ENCODE measurements around the gene ZNF335. TPM values are rescaled to one million over a fixed set of nuclear protein-coding genes. Genes with fewer than 3 reads are reported as not detected.

The ZNF335 gene
- total RNA-seq, 4 donors from 2014 or later, result 10.5 to 22.5 (median 19.8) TPM

- H3K9me3 ChIP-seq, result no peaks in the 10 kb centered on the region
- no peaks in the 10 kb centered on the region for H3K27me3 ChIP-seq
- intact Hi-C loops (cut with DNase I), result loop anchor here (10.0 kb wide), 1 partner anchor 55 kb away; the partner anchor contains the start of genes CTSA and NEURL2
- DNase-seq, result no peak
- peaks cover 17 to 74% (median 27%) of the 10 kb centered on the region in 3 donors for H3K4me1 ChIP-seq
- peaks cover 56 to 95% (median 61%) of the 10 kb centered on the region in 3 donors for H3K36me3 ChIP-seq
- TF ChIP-seq POLR2A (IDR thresholded peaks at IDR 0.05), result no peak
- H3K27ac ChIP-seq, result peak overlapping the region in 1 of 4 donors; percentile 21
- WGBS, 2 donors, result 90 to 97% methylated on average over 4 to 6 of the region's 13 CpGs
- no peak overlapping the region for H3K4me3 ChIP-seq
These were observed 22.3 kb downstream of the ZNF335 start for GRCh38 chr20:45949542-45950329.

- Histone ChIP-seq H3K27me3 (no peaks in the 10 kb centered on the region), H3K9me3 (no peaks in the 10 kb centered on the region), H3K36me3 (peaks cover 59 to 100% (median 61%) of the 10 kb centered on the region in 3 donors), H3K4me1 (peaks cover 22 to 82% (median 27%) of the 10 kb centered on the region in 3 donors), H3K4me3 (no peak overlapping the region), H3K27ac (peak overlapping the region in 3 of 4 donors; percentile 11 to 84 (median 79))
- intact Hi-C loops (cut with DNase I), result loop anchor here (10.0 kb wide), 1 partner anchor 54 kb away; the partner anchor contains the start of genes CTSA and NEURL2
- no peak for DNase-seq
- 56% methylated on average over 5 of the region's 10 CpGs; no CpG with 5 or more reads in 1 of the 2 donors for WGBS, 2 donors
- TF ChIP-seq POLR2A (IDR thresholded peaks at IDR 0.05), result no peak
- no peak for TF ChIP-seq CTCF (IDR thresholded peaks at IDR 0.05)
These were observed 23.1 kb downstream of the ZNF335 start for GRCh38 chr20:45948742-45949541.

- intact Hi-C loops (cut with DNase I), result loop anchor here (10.0 kb wide), 1 partner anchor 53 kb away; the partner anchor contains the start of genes CTSA and NEURL2
- DNase-seq, result no peak
- no peak overlapping the region for H3K4me3 ChIP-seq
- no peaks in the 10 kb centered on the region for H3K9me3 ChIP-seq
- peaks cover 22 to 85% (median 27%) of the 10 kb centered on the region in 3 donors for H3K4me1 ChIP-seq
- H3K27ac ChIP-seq, result peak overlapping the region in 3 of 4 donors; percentile 11 to 84 (median 79)
- TF ChIP-seq POLR2A (IDR thresholded peaks at IDR 0.05) (no peak), CTCF (IDR thresholded peaks at IDR 0.05) (no peak)
- H3K36me3 ChIP-seq, result peaks cover 66 to 100% (median 67%) of the 10 kb centered on the region in 3 donors
- 80 to 100% methylated on average over 1 of the region's 7 CpGs for WGBS, 2 donors
- H3K27me3 ChIP-seq, result no peaks in the 10 kb centered on the region
These were observed 23.7 kb downstream of the ZNF335 start for GRCh38 chr20:45948261-45948733.

GRCh38 chr20:45947110-45947866 is 24.7 kb downstream of the ZNF335 start:
- Histone ChIP-seq H3K4me3 (no peak overlapping the region), H3K27me3 (no peaks in the 10 kb centered on the region), H3K9me3 (no peaks in the 10 kb centered on the region), H3K36me3 (peaks cover 65 to 100% (median 67%) of the 10 kb centered on the region in 3 donors), H3K27ac (peak overlapping the region in 3 of 4 donors; percentile 78 to 84 (median 79)), H3K4me1 (peaks cover 22 to 87% (median 27%) of the 10 kb centered on the region in 3 donors)
- intact Hi-C loops (cut with DNase I), result loop anchor here (10.0 kb wide), 1 partner anchor 52 kb away; the partner anchor contains the start of genes CTSA and NEURL2
- WGBS, 2 donors, result no CpG with 5 or more reads among the region's 29 CpGs
- no peak for DNase-seq
- TF ChIP-seq CTCF (IDR thresholded peaks at IDR 0.05) (no peak), POLR2A (IDR thresholded peaks at IDR 0.05) (no peak)
